ENCODE results near the gene SHC3. TPM values are rescaled to one million over a fixed set of nuclear protein-coding genes. Genes with fewer than 3 reads are reported as not detected.

SHC3 gene
- total and polyA plus RNA-seq, 8 donors, result 0.15 to 1.7 (median 1.0) TPM

GRCh38 chr9:89207026-89207425 lies 28.4 kb upstream of the SHC3 start:
- Histone ChIP-seq H3K27me3 (no peaks in the 10 kb centered on the region), H3K4me1 (no peaks in the 10 kb centered on the region), H3K4me3 (no peak overlapping the region), H3K9me3 (no peaks in the 10 kb centered on the region), H3K27ac (no peak overlapping the region), H3K36me3 (no peaks in the 10 kb centered on the region)
- intact Hi-C loops (cut with DNase I; ENCODE audit: low total_unique reads), result no loop called here
- TF ChIP-seq CTCF (IDR thresholded peaks at IDR 0.05), result no peak
- no peak for TF ChIP-seq EP300 (IDR thresholded peaks at IDR 0.05)
- no peak for TF ChIP-seq POLR2A (IDR thresholded peaks at IDR 0.05)
- TF ChIP-seq POLR2AphosphoS5 (IDR thresholded peaks at IDR 0.05), result no peak
- WGBS, 5 donors, result 87 to 97% (median 90%) methylated on average over 4 of the region's 4 CpGs
- DNase-seq, result no peak

GRCh38 chr9:89204801-89205200 lies 26.2 kb upstream of the SHC3 start:
- 54 to 71% (median 66%) methylated on average over 5 of the region's 5 CpGs for WGBS, 5 donors
- Histone ChIP-seq H3K27me3 (no peaks in the 10 kb centered on the region), H3K4me3 (no peak overlapping the region), H3K9me3 (no peaks in the 10 kb centered on the region), H3K4me1 (no peaks in the 10 kb centered on the region), H3K36me3 (no peaks in the 10 kb centered on the region), H3K27ac (no peak overlapping the region)
- no peak for DNase-seq
- intact Hi-C loops (cut with DNase I; ENCODE audit: low total_unique reads), result no loop called here
- no peak for TF ChIP-seq POLR2AphosphoS5 (IDR thresholded peaks at IDR 0.05)
- TF ChIP-seq EP300 (IDR thresholded peaks at IDR 0.05), result no peak
- no peak for TF ChIP-seq POLR2A (IDR thresholded peaks at IDR 0.05)
- TF ChIP-seq CTCF (IDR thresholded peaks at IDR 0.05), result no peak

- Histone ChIP-seq H3K4me3 (no peak overlapping the region), H3K9me3 (peaks cover 0 to 24% (median 14%) of the 10 kb centered on the region in 4 donors), H3K36me3 (no peaks in the 10 kb centered on the region), H3K27me3 (no peaks in the 10 kb centered on the region), H3K27ac (no peak overlapping the region), H3K4me1 (no peaks in the 10 kb centered on the region)
- intact Hi-C loops (cut with DNase I; ENCODE audit: low total_unique reads), result no loop called here
- WGBS, 5 donors, result 38 to 50% (median 43%) methylated on average over 5 of the region's 5 CpGs
- no peak for DNase-seq
- no peak for TF ChIP-seq CTCF (IDR thresholded peaks at IDR 0.05)
- no peak for TF ChIP-seq POLR2AphosphoS5 (IDR thresholded peaks at IDR 0.05)
- TF ChIP-seq EP300 (IDR thresholded peaks at IDR 0.05), result no peak
- TF ChIP-seq POLR2A (IDR thresholded peaks at IDR 0.05), result no peak
Measured at GRCh38 chr9:89195131-89195797, 16.6 kb upstream of the SHC3 start.

- DNase-seq, result no peak
- no peak overlapping the region for H3K4me3 ChIP-seq
Measured at GRCh38 chr9:89194421-89195130, 16.0 kb upstream of the SHC3 start.

More at GRCh38 chr9:89194421-89195130, 16.0 kb upstream of the SHC3 start:
- Histone ChIP-seq H3K9me3 (peaks cover 0 to 24% (median 14%) of the 10 kb centered on the region in 4 donors), H3K27ac (no peak overlapping the region), H3K36me3 (no peaks in the 10 kb centered on the region), H3K27me3 (no peaks in the 10 kb centered on the region), H3K4me1 (no peaks in the 10 kb centered on the region)
- TF ChIP-seq POLR2AphosphoS5 (IDR thresholded peaks at IDR 0.05) (no peak), POLR2A (IDR thresholded peaks at IDR 0.05) (no peak), EP300 (IDR thresholded peaks at IDR 0.05) (no peak), CTCF (IDR thresholded peaks at IDR 0.05) (no peak)
- intact Hi-C loops (cut with DNase I; ENCODE audit: low total_unique reads), result no loop called here
- 86 to 93% (median 93%) methylated on average over 4 of the region's 4 CpGs for WGBS, 5 donors

Measured in stomach (tissue), 9 donors.